ENCODE data around the gene FMNL1.
"Not testable (repeated sequence)": the region's sequence is repeated elsewhere in the genome, so short reads cannot be mapped to it uniquely, and the experiment has no call there.

FMNL1 gene

GRCh38 chr17:45200701-45201100 lies 21.0 kb upstream of the FMNL1 start:
- no peak overlapping the region for H3K4me3 ChIP-seq (ENCODE audit: low read length)
- peak; percentile 20 for DNase-seq (ENCODE audit: low read depth)
- no peak for TF ChIP-seq CTCF (conservative IDR thresholded peaks at IDR 0.05; ENCODE audit: low read length)

- no peak for TF ChIP-seq CTCF (conservative IDR thresholded peaks at IDR 0.05; ENCODE audit: low read length)
- no peak overlapping the region for H3K4me3 ChIP-seq (ENCODE audit: low read length)
- no peak for DNase-seq (ENCODE audit: low read depth)
Measured at GRCh38 chr17:45201457-45201856, 20.2 kb upstream of the FMNL1 start.

GRCh38 chr17:45201880-45202279 lies 19.8 kb upstream of the FMNL1 start:
- peak; percentile 85 for DNase-seq (ENCODE audit: low read depth)
- not testable (repeated sequence) for H3K4me3 ChIP-seq (ENCODE audit: low read length)

GRCh38 chr17:45218895-45219661 lies 2.6 kb upstream of the FMNL1 start:
- H3K4me3 ChIP-seq (ENCODE audit: low read length), result peak overlapping the region; percentile 20; the same call in 1 of the 2 replicates
- peak; percentile 97 for TF ChIP-seq CTCF (conservative IDR thresholded peaks at IDR 0.05; ENCODE audit: low read length)

GRCh38 chr17:45220079-45220478 lies 1.6 kb upstream of the FMNL1 start:
- TF ChIP-seq CTCF (conservative IDR thresholded peaks at IDR 0.05; ENCODE audit: low read length), result no peak
- H3K4me3 ChIP-seq (ENCODE audit: low read length), result no peak overlapping the region
- no peak for DNase-seq (ENCODE audit: low read depth)

More at GRCh38 chr17:45218895-45219661, 2.6 kb upstream of the FMNL1 start:
- peak; percentile 90 for DNase-seq (ENCODE audit: low read depth)

GRCh38 chr17:45222014-45222288 lies 266 bp downstream of the FMNL1 start:
- TF ChIP-seq CTCF (conservative IDR thresholded peaks at IDR 0.05; ENCODE audit: low read length), result no peak
- DNase-seq (ENCODE audit: low read depth), result no peak
- H3K4me3 ChIP-seq (ENCODE audit: low read length), result peak overlapping the region; percentile 47

- peak overlapping the region; percentile 49 for H3K4me3 ChIP-seq (ENCODE audit: low read length)
- no peak for TF ChIP-seq CTCF (conservative IDR thresholded peaks at IDR 0.05; ENCODE audit: low read length)
- no peak for DNase-seq (ENCODE audit: low read depth)
Measured at GRCh38 chr17:45222289-45222995, 757 bp downstream of the FMNL1 start.
